KOPT-K1 (cell line): ENCODE data around the gene PTTG1IP.

ENCODE experiments used
- H3K27ac ChIP-seq: fragments of 200-600 bp; sonication (generic); 2 replicates; pipeline ENCODE4 v1.5.1; 2016; ENCODE audit warnings: antibody characterized with exemption, mild to moderate bottlenecking, low read depth, low read length; ENCODE audit not compliant: poor library complexity, severe bottlenecking
- H3K36me3 ChIP-seq: fragments of 200-600 bp; sonication (generic); 2 replicates; pipeline ENCODE4 v1.5.1; 2017; ENCODE audit warnings: antibody characterized with exemption, mild to moderate bottlenecking, low read length, moderate library complexity; ENCODE audit not compliant: insufficient read depth
- H3K9me3 ChIP-seq: fragments of 200-600 bp; sonication (generic); 2 replicates; pipeline ENCODE4 v1.5.1; 2017; ENCODE audit warnings: antibody characterized with exemption, low read length, mild to moderate bottlenecking; ENCODE audit not compliant: insufficient read depth, poor library complexity, severe bottlenecking

Gene PTTG1IP

GRCh38 chr21:44831227-44831860, 42.1 kb downstream of the PTTG1IP start:
- no peaks in the 10 kb centered on the region for H3K36me3 ChIP-seq
- H3K27ac ChIP-seq = no peak overlapping the region
- peaks cover 25% of the 10 kb centered on the region for H3K9me3 ChIP-seq

GRCh38 chr21:44829507-44830092, 43.9 kb downstream of the PTTG1IP start:
- Histone ChIP-seq H3K9me3 (peaks cover 29% of the 10 kb centered on the region), H3K36me3 (no peaks in the 10 kb centered on the region), H3K27ac (no peak overlapping the region)

- H3K9me3 ChIP-seq = peaks cover 34% of the 10 kb centered on the region
- no peaks in the 10 kb centered on the region for H3K36me3 ChIP-seq
- no peak overlapping the region for H3K27ac ChIP-seq
These were observed 45.0 kb downstream of the PTTG1IP start for GRCh38 chr21:44828362-44829056.

- Histone ChIP-seq H3K36me3 (no peaks in the 10 kb centered on the region), H3K9me3 (peaks cover 38% of the 10 kb centered on the region), H3K27ac (no peak overlapping the region)
These were observed 50.3 kb downstream of the PTTG1IP start for GRCh38 chr21:44823179-44823660.

GRCh38 chr21:44822484-44823178, 50.9 kb downstream of the PTTG1IP start:
- Histone ChIP-seq H3K27ac (no peak overlapping the region), H3K9me3 (peaks cover 32% of the 10 kb centered on the region), H3K36me3 (no peaks in the 10 kb centered on the region)

- Histone ChIP-seq H3K27ac (no peak overlapping the region), H3K9me3 (peaks cover 25% of the 10 kb centered on the region), H3K36me3 (no peaks in the 10 kb centered on the region)
These were observed 52.6 kb downstream of the PTTG1IP start for GRCh38 chr21:44820851-44821250.

- no peak overlapping the region for H3K27ac ChIP-seq
- peaks cover 24% of the 10 kb centered on the region for H3K9me3 ChIP-seq
- H3K36me3 ChIP-seq = no peaks in the 10 kb centered on the region; the same call in 1 of the 2 replicates
These were observed 53.9 kb downstream of the PTTG1IP start for GRCh38 chr21:44819283-44820243.

GRCh38 chr21:44818640-44819011, 54.9 kb downstream of the PTTG1IP start:
- Histone ChIP-seq H3K36me3 (peaks cover 5% of the 10 kb centered on the region; the same call in 1 of the 2 replicates), H3K27ac (peak overlapping the region; percentile 87), H3K9me3 (peaks cover 20% of the 10 kb centered on the region)

GRCh38 chr21:44817914-44818639, 55.4 kb downstream of the PTTG1IP start, which contains the start of gene SUMO3:
Gene SUMO3, minus strand, starts transcription at chr21:44818062. Its CDS starts 94 bp downstream, at chr21:44817968.
- Histone ChIP-seq H3K9me3 (peaks cover 15% of the 10 kb centered on the region), H3K27ac (peak within 1 kb of the TSS; percentile 87), H3K36me3 (peaks cover 10% of the 10 kb centered on the region; the same call in 1 of the 2 replicates)

GRCh38 chr21:44817506-44817880, 56.0 kb downstream of the PTTG1IP start:
- H3K36me3 ChIP-seq = peaks cover 16% of the 10 kb centered on the region
- H3K9me3 ChIP-seq = peaks cover 9% of the 10 kb centered on the region
- H3K27ac ChIP-seq = peak overlapping the region; percentile 87

GRCh38 chr21:44816761-44817505, 56.6 kb downstream of the PTTG1IP start:
- peaks cover 4% of the 10 kb centered on the region for H3K9me3 ChIP-seq
- peaks cover 22% of the 10 kb centered on the region for H3K36me3 ChIP-seq
- H3K27ac ChIP-seq = peak overlapping the region; percentile 87

GRCh38 chr21:44815852-44816628, 57.5 kb downstream of the PTTG1IP start:
- no peak overlapping the region for H3K27ac ChIP-seq
- H3K9me3 ChIP-seq = no peaks in the 10 kb centered on the region
- H3K36me3 ChIP-seq = peaks cover 31% of the 10 kb centered on the region
